ENCODE data around the gene NKD2. TPM values are rescaled to one million over a fixed set of nuclear protein-coding genes. Genes with fewer than 3 reads are reported as not detected.

The NKD2 gene
- polyA plus RNA-seq, 2 of the 4 experiments (the other 2 are of a cell fraction), result 1.2 to 4.2 TPM

DNA sequence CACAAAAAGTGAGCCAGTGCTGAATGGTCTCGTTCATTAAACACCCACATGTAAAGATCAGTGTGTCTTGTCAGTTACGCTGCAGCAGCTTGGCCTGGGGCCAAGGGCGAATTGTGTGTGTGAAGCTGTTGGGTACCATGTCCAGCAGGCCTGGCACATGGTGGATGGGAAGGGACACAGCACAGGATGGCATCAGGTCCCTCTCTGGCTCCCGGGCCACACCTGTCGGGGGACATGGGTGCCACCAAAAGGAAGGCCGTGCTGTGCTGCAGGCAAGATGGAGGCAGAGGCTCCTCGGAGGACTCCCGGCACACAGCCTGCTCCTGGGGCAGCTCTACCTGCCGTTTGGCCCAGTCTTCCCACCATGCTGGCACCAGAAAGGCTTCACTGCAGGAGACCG, 32.0 kb downstream of the NKD2 start:
- 90% methylated on average over 5 of the region's 10 CpGs for WGBS (ENCODE audit: missing lambda C conversion rate)
- no peak for ATAC-seq
- no peak overlapping the region for H3K27ac ChIP-seq
- no peak for FAIRE-seq
- ChIA-PET POLR2A (no interaction called here), CTCF (no interaction called here)
- no peaks in the 10 kb centered on the region for H3K9me3 ChIP-seq
- no peaks in the 10 kb centered on the region for H3K4me1 ChIP-seq
- H3K4me3 ChIP-seq, result no peak overlapping the region
- no peak for DNase-seq (ENCODE audit: low read depth in 1 of 2, low spot score in 1 of 2)
- TF ChIP-seq ZSCAN20 (CRISPR knock-in tag; IDR thresholded peaks at IDR 0.05) (no peak), BHLHE40 (IDR thresholded peaks at IDR 0.05; ENCODE audit: low read depth, low read length) (no peak), RNF2 (IDR thresholded peaks at IDR 0.05; ENCODE audit: borderline replicate concordance, low read depth) (no peak), E2F6 (IDR thresholded peaks at IDR 0.05; ENCODE audit: borderline replicate concordance, low read depth) (no peak), CHD2 (IDR thresholded peaks at IDR 0.05; ENCODE audit: low read length, partially characterized antibody) (no peak), HOXB13 (CRISPR knock-in tag; IDR thresholded peaks at IDR 0.05; ENCODE audit: low read depth) (no peak), NR3C1 (IDR thresholded peaks at IDR 0.05) (no peak), ESRRA (IDR thresholded peaks at IDR 0.05; ENCODE audit: borderline replicate concordance, low read length) (no peak), MAZ (IDR thresholded peaks at IDR 0.05; ENCODE audit: borderline replicate concordance, low read depth, low read length) (no peak), HOXB5 (CRISPR knock-in tag; IDR thresholded peaks at IDR 0.05) (no peak), POLR2A (IDR thresholded peaks at IDR 0.05; ENCODE audit: low read length) (no peak), JUNB (IDR thresholded peaks at IDR 0.05) (no peak), EHMT2 (IDR thresholded peaks at IDR 0.05; ENCODE audit: low read depth) (no peak), ZNF302 (CRISPR knock-in tag; IDR thresholded peaks at IDR 0.05) (no peak), MAX (IDR thresholded peaks at IDR 0.05) (no peak)
- TF ChIP-seq, protein P1, sequence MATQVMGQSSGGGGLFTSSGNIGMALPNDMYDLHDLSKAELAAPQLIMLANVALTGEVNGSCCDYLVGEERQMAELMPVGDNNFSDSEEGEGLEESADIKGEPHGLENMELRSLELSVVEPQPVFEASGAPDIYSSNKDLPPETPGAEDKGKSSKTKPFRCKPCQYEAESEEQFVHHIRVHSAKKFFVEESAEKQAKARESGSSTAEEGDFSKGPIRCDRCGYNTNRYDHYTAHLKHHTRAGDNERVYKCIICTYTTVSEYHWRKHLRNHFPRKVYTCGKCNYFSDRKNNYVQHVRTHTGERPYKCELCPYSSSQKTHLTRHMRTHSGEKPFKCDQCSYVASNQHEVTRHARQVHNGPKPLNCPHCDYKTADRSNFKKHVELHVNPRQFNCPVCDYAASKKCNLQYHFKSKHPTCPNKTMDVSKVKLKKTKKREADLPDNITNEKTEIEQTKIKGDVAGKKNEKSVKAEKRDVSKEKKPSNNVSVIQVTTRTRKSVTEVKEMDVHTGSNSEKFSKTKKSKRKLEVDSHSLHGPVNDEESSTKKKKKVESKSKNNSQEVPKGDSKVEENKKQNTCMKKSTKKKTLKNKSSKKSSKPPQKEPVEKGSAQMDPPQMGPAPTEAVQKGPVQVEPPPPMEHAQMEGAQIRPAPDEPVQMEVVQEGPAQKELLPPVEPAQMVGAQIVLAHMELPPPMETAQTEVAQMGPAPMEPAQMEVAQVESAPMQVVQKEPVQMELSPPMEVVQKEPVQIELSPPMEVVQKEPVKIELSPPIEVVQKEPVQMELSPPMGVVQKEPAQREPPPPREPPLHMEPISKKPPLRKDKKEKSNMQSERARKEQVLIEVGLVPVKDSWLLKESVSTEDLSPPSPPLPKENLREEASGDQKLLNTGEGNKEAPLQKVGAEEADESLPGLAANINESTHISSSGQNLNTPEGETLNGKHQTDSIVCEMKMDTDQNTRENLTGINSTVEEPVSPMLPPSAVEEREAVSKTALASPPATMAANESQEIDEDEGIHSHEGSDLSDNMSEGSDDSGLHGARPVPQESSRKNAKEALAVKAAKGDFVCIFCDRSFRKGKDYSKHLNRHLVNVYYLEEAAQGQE (IDR thresholded peaks at IDR 0.05), result no peak
- TF ChIP-seq, protein P2, sequence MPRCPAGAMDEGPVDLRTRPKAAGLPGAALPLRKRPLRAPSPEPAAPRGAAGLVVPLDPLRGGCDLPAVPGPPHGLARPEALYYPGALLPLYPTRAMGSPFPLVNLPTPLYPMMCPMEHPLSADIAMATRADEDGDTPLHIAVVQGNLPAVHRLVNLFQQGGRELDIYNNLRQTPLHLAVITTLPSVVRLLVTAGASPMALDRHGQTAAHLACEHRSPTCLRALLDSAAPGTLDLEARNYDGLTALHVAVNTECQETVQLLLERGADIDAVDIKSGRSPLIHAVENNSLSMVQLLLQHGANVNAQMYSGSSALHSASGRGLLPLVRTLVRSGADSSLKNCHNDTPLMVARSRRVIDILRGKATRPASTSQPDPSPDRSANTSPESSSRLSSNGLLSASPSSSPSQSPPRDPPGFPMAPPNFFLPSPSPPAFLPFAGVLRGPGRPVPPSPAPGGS (IDR thresholded peaks at IDR 0.05), result no peak
- TF ChIP-seq, protein P3, sequence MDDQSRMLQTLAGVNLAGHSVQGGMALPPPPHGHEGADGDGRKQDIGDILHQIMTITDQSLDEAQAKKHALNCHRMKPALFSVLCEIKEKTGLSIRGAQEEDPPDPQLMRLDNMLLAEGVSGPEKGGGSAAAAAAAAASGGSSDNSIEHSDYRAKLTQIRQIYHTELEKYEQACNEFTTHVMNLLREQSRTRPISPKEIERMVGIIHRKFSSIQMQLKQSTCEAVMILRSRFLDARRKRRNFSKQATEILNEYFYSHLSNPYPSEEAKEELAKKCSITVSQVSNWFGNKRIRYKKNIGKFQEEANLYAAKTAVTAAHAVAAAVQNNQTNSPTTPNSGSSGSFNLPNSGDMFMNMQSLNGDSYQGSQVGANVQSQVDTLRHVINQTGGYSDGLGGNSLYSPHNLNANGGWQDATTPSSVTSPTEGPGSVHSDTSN (IDR thresholded peaks at IDR 0.05), result no peak
- TF ChIP-seq, protein P4, sequence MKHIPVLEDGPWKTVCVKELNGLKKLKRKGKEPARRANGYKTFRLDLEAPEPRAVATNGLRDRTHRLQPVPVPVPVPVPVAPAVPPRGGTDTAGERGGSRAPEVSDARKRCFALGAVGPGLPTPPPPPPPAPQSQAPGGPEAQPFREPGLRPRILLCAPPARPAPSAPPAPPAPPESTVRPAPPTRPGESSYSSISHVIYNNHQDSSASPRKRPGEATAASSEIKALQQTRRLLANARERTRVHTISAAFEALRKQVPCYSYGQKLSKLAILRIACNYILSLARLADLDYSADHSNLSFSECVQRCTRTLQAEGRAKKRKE (CRISPR knock-in tag; IDR thresholded peaks at IDR 0.05; ENCODE audit: low read depth), result no peak
- H3K4me2 ChIP-seq, result no peak overlapping the region

Data from A549 (cell line).